Liver (tissue), 3 donors: ENCODE results near the gene DDX5.

ENCODE experiments used
- CTCF ChIP-seq: fragments of 150-350 bp; IDR thresholded peaks from 2 replicates; pipeline ENCODE4 v1.5.1; 2017; ENCODE audit warnings: improper control_type of control experiment, low read depth, low read length; ENCODE audit not compliant: missing input control
- EGR1 ChIP-seq, 2 donors: IDR thresholded peaks; 2 replicates each; pipeline ENCODE4 v1.6.1; 2016 to 2018; ENCODE audit warnings: antibody characterized with exemption in 2 of 2, low read depth in 2 of 2
- GABPA ChIP-seq, 2 donors: IDR thresholded peaks in 1 of 2; conservative IDR thresholded peaks in 1 of 2; 2 replicates each; pipeline ENCODE4 v1.6.1; 2016; ENCODE audit warnings: antibody characterized with exemption in 2 of 2, mild to moderate bottlenecking in 1 of 2, moderate library complexity in 1 of 2
- HNF4G ChIP-seq: IDR thresholded peaks from 2 replicates; pipeline ENCODE4 v1.6.1; 2016; ENCODE audit warnings: antibody characterized with exemption
- JUND ChIP-seq, 2 donors: IDR thresholded peaks; 2 replicates each; pipeline ENCODE4 v1.6.1; 2016; ENCODE audit warnings: antibody characterized with exemption in 2 of 2
- NR2F2 ChIP-seq: IDR thresholded peaks from 2 replicates; pipeline ENCODE4 v1.6.1; 2016; ENCODE audit warnings: antibody characterized with exemption
- REST ChIP-seq: IDR thresholded peaks from 2 replicates; pipeline ENCODE4 v1.6.1; 2016; ENCODE audit warnings: antibody characterized with exemption, mild to moderate bottlenecking
- RXRA ChIP-seq, 2 donors: IDR thresholded peaks; 2 replicates each; pipeline ENCODE4 v1.6.1; 2017 to 2018; ENCODE audit warnings: antibody characterized with exemption in 2 of 2, mild to moderate bottlenecking in 1 of 2
- YY1 ChIP-seq: IDR thresholded peaks from 2 replicates; pipeline ENCODE4 v1.6.1; 2016; ENCODE audit warnings: antibody characterized with exemption, mild to moderate bottlenecking
- donor health status: healthy.
- donor health status: healthy.

- TF ChIP-seq CTCF (peak; percentile 45), YY1 (no peak), RXRA (IDR thresholded peaks at IDR 0.05) (no peak), NR2F2 (no peak), REST (no peak), HNF4G (no peak), JUND (IDR thresholded peaks at IDR 0.05) (no peak), EGR1 (IDR thresholded peaks at IDR 0.05; ENCODE audit: low read depth in 2 of 2) (no peak), GABPA (IDR thresholded peaks at IDR 0.05 in 1 of 2, conservative IDR thresholded peaks at IDR 0.05 in 1 of 2) (no peak)
Observed at GRCh38 chr17:64491034-64491860, 14.8 kb downstream of the DDX5 start.
